Right lobe of liver (tissue), 4 donors: Measurements from ENCODE around the gene TSHR.

ENCODE experiments used
- CTCF ChIP-seq, 4 donors: fragments of 200-600 bp in 3 of 4; fragments of 450-650 bp in 1 of 4; IDR thresholded peaks; one replicate each; pipeline versions ENCODE4 v1.5.1 to v1.8.0; 2016 to 2022; ENCODE audit warnings: antibody characterized with exemption in 4 of 4, mild to moderate bottlenecking in 2 of 4
- POLR2A ChIP-seq: fragments of 450-650 bp; IDR thresholded peaks from one replicate; pipeline ENCODE4 v1.6.1; 2017; ENCODE audit warnings: antibody characterized with exemption, mild to moderate bottlenecking
- donor health status: DM: no; HTN: no; CAD: no.
- donor health status: DM: no; HTN: no; CAD: no.
- donor health status: DM: no; HTN: yes; CAD: no.

DNA sequence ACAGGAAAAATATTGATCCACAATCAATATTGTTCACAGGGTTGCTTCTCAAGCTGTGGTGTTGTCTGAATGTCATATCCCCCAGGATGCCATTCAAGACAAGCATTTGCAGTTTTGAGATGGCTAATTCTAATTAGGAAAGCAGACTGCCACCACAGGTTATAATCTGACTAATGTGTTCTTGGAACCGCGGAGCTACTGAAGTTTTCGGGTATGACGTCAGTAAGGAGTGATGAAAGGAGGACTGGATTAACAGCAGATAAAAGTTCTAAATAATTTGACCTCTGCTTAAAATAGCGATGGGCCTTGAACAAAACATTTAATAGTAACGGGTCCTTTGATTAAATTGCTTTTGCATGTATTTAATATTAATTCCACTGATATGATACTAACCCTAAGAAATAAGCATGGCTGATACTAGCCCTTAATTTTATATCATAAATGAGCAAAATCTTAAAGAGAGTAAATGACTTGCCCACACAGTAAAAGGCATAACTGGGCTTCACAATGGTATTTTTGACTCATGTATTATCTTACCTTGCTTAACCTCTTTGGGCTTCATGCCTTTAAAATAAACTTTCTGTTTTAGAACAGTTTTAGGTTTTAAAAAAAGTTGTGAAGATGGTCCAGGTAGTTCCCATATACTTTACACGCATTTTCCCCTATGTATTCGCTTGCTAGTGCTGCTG lies 50.3 kb downstream of the TSHR start:
- TF ChIP-seq CTCF (IDR thresholded peaks at IDR 0.05) (no peak), POLR2A (no peak)
